ENCODE results near the gene HSPH1.

- TF ChIP-seq CTCF (IDR thresholded peaks at IDR 0.05) (no peak), ZFX (IDR thresholded peaks at IDR 0.05; ENCODE audit: borderline replicate concordance) (no peak)
These were observed 676 bp upstream of the HSPH1 start for GRCh38 chr13:31162151-31163008.

Data from 22Rv1 (cell line).